Activated T-helper 2 cell treated with anti-CD3 and anti-CD28 coated beads, Interferon-gamma antibody, Interleukin-2, Interleukin-4, amounts not matched to agents 10 μg/mL and 5 μg/mL and 100 μg/mL, durations not matched to agents 14 hours and 24 hours and 36 hours (primary cell): Measurements from ENCODE around the gene SRGAP3. TPM values are rescaled to one million over a fixed set of nuclear protein-coding genes. Genes with fewer than 3 reads are reported as not detected.

Source experiments
- DNase-seq: peaks from one replicate; pipeline ENCODE4 v3.0.0; 2021; ENCODE audit warnings: low spot score
- H3K27ac Mint-ChIP-seq: one replicate; pipeline ENCODE4 v1.8.0; 2021; ENCODE audit warnings: mixed read lengths
- H3K27me3 Mint-ChIP-seq: one replicate; pipeline ENCODE4 v1.8.0; 2021; ENCODE audit warnings: low read depth, mixed read lengths
- H3K36me3 Mint-ChIP-seq: one replicate; pipeline ENCODE4 v1.8.0; 2021; ENCODE audit warnings: low read depth, mixed read lengths
- H3K4me1 Mint-ChIP-seq: one replicate; pipeline ENCODE4 v1.8.0; 2021; ENCODE audit warnings: low read depth, mixed read lengths
- H3K4me3 Mint-ChIP-seq: one replicate; pipeline ENCODE4 v1.8.0; 2021; ENCODE audit warnings: low read depth, mild to moderate bottlenecking, moderate library complexity, mixed read lengths
- H3K9me3 Mint-ChIP-seq: one replicate; pipeline ENCODE4 v1.8.0; 2021; ENCODE audit warnings: mixed read lengths
- intact Hi-C: fragments of 100-400 bp; cut with micrococcal nuclease; formaldehyde crosslinking; loops from one replicate; pipeline ENCODE4 v1.15.1; 2023
- total RNA-seq: library from RNA; stranded (reverse); gene quantifications from 2 replicates; pipeline ENCODE4 v1.2.3, GENCODE V29; 2022

The SRGAP3 gene
- total RNA-seq, 1 donor from 2014 or later = 0.71 TPM

DNA sequence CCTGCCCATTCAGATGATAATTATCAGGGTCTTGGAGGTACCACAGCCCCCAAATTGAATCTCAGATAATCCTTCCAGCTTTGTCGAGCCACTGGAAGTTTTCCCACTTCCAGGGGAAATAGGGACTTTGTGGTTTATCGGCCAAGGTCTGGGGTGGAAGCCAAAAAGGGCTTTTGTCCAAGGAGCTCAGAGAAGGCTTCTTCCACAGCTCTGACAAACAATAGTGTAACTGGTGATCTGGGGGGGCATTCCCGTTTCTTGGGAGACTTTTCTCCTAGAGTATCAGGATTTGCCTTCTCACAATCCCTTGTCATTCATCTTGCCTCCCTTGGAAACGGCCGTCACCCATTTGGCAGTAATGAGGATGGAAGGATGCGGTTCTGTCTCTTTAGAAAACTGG is 18.4 kb downstream of the SRGAP3 start:
- peaks cover 14% of the 10 kb centered on the region for H3K27me3 Mint-ChIP-seq
- no peak overlapping the region for H3K4me3 Mint-ChIP-seq
- no peak overlapping the region for H3K27ac Mint-ChIP-seq
- peaks cover 3% of the 10 kb centered on the region for H3K36me3 Mint-ChIP-seq
- H3K4me1 Mint-ChIP-seq = peaks cover 30% of the 10 kb centered on the region
- intact Hi-C loops = no loop called here
- no peak for DNase-seq
- no peaks in the 10 kb centered on the region for H3K9me3 Mint-ChIP-seq

DNA sequence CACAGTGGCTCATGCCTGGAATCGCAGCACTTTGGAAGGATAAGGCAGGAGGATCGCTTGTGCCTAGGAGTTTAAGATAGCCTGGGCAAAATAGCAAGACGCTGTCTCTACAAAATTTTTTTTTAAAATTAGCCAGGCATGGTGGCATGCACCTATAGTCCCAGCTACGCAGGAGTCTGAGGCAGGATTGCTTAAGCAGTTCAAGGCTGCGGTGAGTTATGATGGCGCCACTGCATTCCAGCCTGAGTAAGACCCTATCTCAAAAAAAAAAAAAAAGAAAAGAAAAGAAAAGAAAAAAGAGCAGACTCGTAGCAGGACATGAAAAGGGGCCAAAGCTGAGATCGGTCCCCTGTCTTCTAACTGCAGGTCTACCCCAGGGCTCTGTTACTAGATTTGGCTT is 18.9 kb downstream of the SRGAP3 start:
- H3K4me1 Mint-ChIP-seq = peaks cover 32% of the 10 kb centered on the region
- H3K27ac Mint-ChIP-seq = no peak overlapping the region
- no peak overlapping the region for H3K4me3 Mint-ChIP-seq
- DNase-seq = no peak
- no peaks in the 10 kb centered on the region for H3K9me3 Mint-ChIP-seq
- peaks cover 13% of the 10 kb centered on the region for H3K27me3 Mint-ChIP-seq
- H3K36me3 Mint-ChIP-seq = no peaks in the 10 kb centered on the region
- intact Hi-C loops = no loop called here

DNA sequence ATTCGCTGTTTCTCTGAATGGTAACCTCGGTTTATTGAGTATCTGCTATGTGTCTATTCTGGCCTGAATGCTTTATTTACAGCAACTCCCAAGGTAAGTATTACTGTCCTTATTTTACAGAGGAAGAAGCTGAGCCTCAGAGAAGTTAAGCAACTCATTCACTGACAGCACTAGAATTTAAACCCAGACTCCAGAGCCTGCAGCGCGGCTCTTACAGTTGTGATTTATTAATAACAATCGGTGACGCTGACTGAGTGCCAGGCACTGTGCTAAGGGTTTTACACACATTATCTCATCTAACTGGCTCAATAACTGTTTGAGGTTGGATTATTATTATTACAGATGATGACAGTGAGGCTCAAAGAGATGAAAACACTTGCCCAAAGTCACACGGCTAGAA is 19.6 kb downstream of the SRGAP3 start:
- Mint-ChIP-seq H3K9me3 (no peaks in the 10 kb centered on the region), H3K27me3 (peaks cover 13% of the 10 kb centered on the region), H3K27ac (no peak overlapping the region), H3K4me3 (no peak overlapping the region), H3K4me1 (peaks cover 38% of the 10 kb centered on the region), H3K36me3 (no peaks in the 10 kb centered on the region)
- DNase-seq = no peak
- intact Hi-C loops = no loop called here

DNA sequence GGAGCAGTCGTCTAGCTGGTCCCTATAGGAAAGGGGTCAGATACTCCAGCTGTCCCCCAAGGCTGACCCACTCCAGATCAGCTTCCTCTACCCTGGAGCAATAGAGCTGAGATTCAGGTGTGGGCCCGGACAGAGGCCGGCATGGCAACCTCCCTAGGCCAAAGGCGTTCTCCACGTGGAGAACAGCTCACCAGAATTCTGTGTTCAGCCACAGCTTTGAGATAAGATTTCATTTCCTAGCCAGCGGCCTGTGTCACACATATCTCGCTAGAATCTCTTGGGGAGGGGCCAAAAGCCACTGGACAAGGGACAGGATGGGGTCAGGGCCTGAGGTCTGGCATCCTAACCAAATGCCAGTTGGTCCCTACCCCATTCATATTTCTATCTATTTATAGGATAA is 20.1 kb downstream of the SRGAP3 start:
- Mint-ChIP-seq H3K9me3 (no peaks in the 10 kb centered on the region), H3K36me3 (no peaks in the 10 kb centered on the region), H3K27me3 (peaks cover 11% of the 10 kb centered on the region), H3K27ac (no peak overlapping the region), H3K4me1 (peaks cover 43% of the 10 kb centered on the region), H3K4me3 (no peak overlapping the region)
- intact Hi-C loops = no loop called here
- no peak for DNase-seq

DNA sequence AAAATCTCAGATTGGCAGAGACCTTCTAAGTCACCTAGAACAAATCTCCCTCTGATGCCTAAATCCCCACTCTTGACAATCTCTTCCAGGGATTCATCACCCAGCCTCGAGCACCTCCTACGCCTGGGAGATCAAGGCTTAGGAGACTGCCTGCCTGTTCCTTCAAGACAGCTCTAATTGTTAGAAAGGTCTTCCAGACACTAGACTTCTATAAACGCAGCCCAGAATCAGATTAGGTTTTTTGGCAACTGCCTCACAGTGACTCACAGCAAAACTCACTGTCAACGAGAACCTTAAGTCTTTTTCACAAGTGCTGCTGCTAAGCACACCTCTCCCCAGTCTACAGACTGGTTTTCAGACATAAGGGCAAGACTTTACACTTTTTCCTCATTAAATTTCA is 23.1 kb downstream of the SRGAP3 start:
- DNase-seq = no peak
- H3K27ac Mint-ChIP-seq = no peak overlapping the region
- no peak overlapping the region for H3K4me3 Mint-ChIP-seq
- intact Hi-C loops = no loop called here
- H3K9me3 Mint-ChIP-seq = no peaks in the 10 kb centered on the region
- peaks cover 64% of the 10 kb centered on the region for H3K4me1 Mint-ChIP-seq
- H3K36me3 Mint-ChIP-seq = peaks cover 5% of the 10 kb centered on the region
- H3K27me3 Mint-ChIP-seq = peaks cover 2% of the 10 kb centered on the region

DNA sequence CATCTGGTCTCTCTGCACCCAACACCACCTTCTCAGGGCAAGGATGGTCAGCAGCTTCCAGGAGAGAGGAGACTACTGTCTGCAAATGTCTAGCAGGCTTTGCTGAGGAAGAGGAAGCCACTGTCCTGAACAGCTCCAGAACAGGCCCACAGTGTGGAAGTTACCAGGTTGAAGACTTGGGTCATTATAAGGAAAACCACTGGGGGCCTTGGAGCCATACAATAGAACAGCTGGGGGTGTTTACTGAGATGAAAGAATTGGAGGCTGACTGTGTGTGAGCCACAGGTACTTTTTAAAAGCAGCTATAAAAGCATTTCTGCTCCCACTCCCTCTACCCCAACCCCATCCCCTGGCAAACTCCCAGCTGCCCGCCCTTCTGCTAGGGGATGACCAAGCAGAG is 24.2 kb downstream of the SRGAP3 start:
- intact Hi-C loops = no loop called here
- H3K4me3 Mint-ChIP-seq = no peak overlapping the region
- H3K36me3 Mint-ChIP-seq = peaks cover 5% of the 10 kb centered on the region
- no peak for DNase-seq
- no peak overlapping the region for H3K27ac Mint-ChIP-seq
- H3K4me1 Mint-ChIP-seq = peaks cover 64% of the 10 kb centered on the region
- peaks cover 2% of the 10 kb centered on the region for H3K27me3 Mint-ChIP-seq
- H3K9me3 Mint-ChIP-seq = no peaks in the 10 kb centered on the region

DNA sequence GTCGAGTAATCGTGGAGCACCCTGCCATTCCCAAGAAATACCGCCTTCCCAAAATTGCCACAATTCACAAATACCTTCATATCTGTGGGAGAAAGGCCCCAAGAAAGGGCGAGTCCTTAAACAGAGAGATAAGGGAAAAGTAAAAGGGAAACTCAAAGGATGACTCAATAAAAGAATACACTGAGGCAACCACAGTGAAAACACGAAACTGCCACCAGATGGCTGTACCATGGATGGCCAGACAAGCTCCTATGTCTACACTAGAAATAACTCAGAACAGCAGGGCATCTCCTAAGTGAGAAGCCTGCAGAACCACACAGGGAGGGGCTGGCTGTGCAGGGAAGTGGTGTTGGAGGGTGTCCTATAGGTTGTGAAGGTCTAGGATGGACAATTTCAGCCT is 25.0 kb downstream of the SRGAP3 start:
- peaks cover 5% of the 10 kb centered on the region for H3K36me3 Mint-ChIP-seq
- peaks cover 2% of the 10 kb centered on the region for H3K27me3 Mint-ChIP-seq
- peaks cover 61% of the 10 kb centered on the region for H3K4me1 Mint-ChIP-seq
- intact Hi-C loops = loop anchor here (1.0 to 5.0 kb wide), 4 partner anchors 19 to 78 kb away; partner anchors contain the start of gene SRGAP3
- H3K27ac Mint-ChIP-seq = no peak overlapping the region
- DNase-seq = peak; percentile 34
- H3K9me3 Mint-ChIP-seq = no peaks in the 10 kb centered on the region
- peak overlapping the region; percentile 43 for H3K4me3 Mint-ChIP-seq

DNA sequence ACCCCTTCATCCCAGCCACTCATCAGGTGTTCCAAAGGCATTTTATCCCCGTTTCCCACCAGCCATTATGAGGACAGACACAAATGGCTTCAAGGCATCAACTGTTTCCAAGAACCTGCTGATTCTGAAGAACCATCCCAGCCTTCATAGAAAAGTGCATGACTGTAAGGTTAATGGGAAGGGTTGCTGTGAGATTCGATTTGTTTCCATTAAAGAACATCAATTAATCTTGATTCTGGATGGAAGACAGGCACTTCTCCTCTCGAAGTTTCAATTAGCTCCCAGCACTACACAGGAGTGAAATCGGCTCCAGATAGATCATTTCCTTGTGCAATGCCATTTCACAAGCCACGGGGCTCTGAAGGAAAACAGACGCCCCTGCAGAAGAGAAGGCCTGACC is 25.8 kb downstream of the SRGAP3 start:
- DNase-seq = no peak
- H3K27ac Mint-ChIP-seq = no peak overlapping the region
- peaks cover 2% of the 10 kb centered on the region for H3K27me3 Mint-ChIP-seq
- intact Hi-C loops = loop anchor here (1.0 to 5.0 kb wide), 4 partner anchors 18 to 79 kb away; partner anchors contain the start of gene SRGAP3
- no peaks in the 10 kb centered on the region for H3K9me3 Mint-ChIP-seq
- peaks cover 5% of the 10 kb centered on the region for H3K36me3 Mint-ChIP-seq
- H3K4me1 Mint-ChIP-seq = peaks cover 60% of the 10 kb centered on the region
- H3K4me3 Mint-ChIP-seq = no peak overlapping the region

DNA sequence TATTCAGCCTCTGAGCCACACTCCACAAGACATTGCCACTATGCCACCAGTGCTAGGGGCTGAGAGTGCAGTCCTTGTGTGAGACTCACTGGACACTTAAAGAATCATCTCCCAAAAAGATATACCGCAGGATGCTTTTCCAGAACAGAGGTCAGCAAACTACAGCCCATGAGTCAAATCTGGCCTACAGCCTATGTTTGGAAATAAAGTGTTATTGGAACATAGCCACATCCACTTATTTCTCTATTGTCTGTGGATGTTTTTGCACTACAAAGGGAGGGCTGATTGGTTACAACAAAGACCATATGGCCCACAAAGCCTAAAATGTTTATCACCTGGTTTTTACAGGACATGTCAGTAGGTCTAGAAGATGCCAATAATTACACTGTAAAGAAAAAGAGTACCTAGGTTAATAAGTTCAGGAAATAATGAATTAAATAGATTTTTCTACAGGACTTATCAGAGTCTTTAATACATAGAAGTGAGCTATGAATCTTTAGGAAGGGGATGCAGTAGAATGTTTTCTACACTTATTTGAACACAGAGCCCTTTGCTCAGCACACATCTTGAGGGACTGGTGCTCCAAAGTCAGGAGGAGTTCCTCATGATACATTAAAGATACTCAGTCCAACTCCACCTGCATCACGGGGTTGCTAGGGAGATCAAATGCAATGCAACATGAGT is 26.3 kb downstream of the SRGAP3 start:
- peaks cover 2% of the 10 kb centered on the region for H3K27me3 Mint-ChIP-seq
- no peak for DNase-seq
- H3K36me3 Mint-ChIP-seq = peaks cover 5% of the 10 kb centered on the region
- no peak overlapping the region for H3K4me3 Mint-ChIP-seq
- no peak overlapping the region for H3K27ac Mint-ChIP-seq
- no peaks in the 10 kb centered on the region for H3K9me3 Mint-ChIP-seq
- peaks cover 55% of the 10 kb centered on the region for H3K4me1 Mint-ChIP-seq
- intact Hi-C loops = loop anchor here (5.0 kb wide), 1 partner anchor 79 kb away; no protein-coding TSS in a partner anchor

DNA sequence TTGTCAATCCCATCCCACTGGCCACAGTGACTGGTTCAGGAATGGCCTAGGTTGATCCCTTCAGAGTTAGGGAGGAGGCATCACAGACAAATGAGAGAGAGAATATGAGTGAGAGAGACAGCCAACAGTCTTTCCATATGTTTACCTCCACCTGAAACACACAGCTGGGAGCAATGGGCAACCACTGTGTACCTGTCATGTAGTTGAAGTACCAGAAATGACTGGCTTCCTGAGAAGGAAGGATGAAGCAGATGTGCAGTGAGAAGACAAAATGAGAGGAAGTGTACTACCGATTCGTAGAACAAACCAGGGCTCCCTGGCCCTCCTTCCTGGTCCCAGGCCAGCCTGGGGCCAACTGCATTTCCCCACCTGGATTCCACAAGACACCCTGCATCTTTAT is 27.4 kb downstream of the SRGAP3 start:
- Mint-ChIP-seq H3K4me3 (no peak overlapping the region), H3K4me1 (peaks cover 45% of the 10 kb centered on the region), H3K36me3 (peaks cover 5% of the 10 kb centered on the region), H3K27ac (no peak overlapping the region), H3K27me3 (peaks cover 2% of the 10 kb centered on the region), H3K9me3 (no peaks in the 10 kb centered on the region)
- no peak for DNase-seq
- intact Hi-C loops = loop anchor here (5.0 kb wide), 1 partner anchor 80 kb away; no protein-coding TSS in a partner anchor

DNA sequence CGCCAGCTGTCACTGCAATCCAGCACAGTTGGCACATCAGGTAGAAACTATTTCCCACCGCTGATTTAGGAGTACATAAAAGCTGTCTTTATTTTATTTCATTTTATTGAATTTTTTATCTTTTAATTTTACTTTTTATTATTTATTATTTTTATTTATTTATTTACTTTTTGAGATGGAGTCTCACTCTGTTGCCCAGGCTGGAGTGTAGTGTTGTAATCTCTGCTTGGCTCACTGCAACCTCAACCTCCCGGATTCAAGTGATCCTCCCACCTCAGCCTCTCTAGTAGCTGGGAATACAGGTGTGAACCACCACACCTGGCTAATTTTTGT is 31.0 kb downstream of the SRGAP3 start:
- Mint-ChIP-seq H3K36me3 (peaks cover 5% of the 10 kb centered on the region), H3K27ac (no peak overlapping the region), H3K27me3 (peaks cover 2% of the 10 kb centered on the region), H3K4me1 (peaks cover 28% of the 10 kb centered on the region), H3K4me3 (no peak overlapping the region), H3K9me3 (no peaks in the 10 kb centered on the region)
- intact Hi-C loops = no loop called here
- DNase-seq = no peak

DNA sequence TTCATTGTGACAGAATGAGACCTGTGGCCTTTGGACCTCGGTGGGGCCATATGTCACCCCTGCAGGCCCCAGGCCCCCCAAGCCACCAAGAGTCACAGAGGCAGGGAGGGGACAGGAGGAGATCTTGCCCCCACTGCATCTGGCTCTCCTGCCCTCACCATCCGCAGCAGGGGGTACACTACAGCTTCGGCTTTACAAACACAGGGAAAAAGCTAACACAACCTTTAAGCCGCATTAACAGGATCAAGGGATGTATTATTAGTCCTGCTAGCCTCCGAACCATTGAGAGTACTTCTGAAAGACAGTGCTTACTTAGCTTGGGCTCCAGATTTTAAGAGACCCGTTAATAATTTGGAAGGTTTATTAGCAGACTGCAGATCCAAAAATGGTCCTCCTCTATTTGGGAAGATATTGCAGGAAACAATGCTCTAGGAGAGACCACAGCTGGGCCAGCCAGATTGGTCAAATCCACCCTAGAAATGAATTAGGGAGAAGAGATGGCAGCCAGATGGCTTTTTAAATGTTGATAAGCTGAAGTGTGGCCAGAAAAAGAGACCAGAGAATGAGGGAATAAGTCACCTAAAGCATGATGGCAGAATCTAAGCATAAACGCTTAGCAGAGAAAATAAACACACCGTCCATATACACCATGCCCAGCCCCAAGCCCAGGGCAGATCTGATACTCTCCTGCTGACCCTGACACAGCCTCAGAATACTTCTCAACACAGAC is 31.5 kb downstream of the SRGAP3 start:
- Mint-ChIP-seq H3K4me1 (peaks cover 29% of the 10 kb centered on the region), H3K27me3 (peaks cover 2% of the 10 kb centered on the region), H3K27ac (no peak overlapping the region), H3K36me3 (peaks cover 5% of the 10 kb centered on the region), H3K4me3 (no peak overlapping the region), H3K9me3 (no peaks in the 10 kb centered on the region)
- no peak for DNase-seq
- intact Hi-C loops = no loop called here

DNA sequence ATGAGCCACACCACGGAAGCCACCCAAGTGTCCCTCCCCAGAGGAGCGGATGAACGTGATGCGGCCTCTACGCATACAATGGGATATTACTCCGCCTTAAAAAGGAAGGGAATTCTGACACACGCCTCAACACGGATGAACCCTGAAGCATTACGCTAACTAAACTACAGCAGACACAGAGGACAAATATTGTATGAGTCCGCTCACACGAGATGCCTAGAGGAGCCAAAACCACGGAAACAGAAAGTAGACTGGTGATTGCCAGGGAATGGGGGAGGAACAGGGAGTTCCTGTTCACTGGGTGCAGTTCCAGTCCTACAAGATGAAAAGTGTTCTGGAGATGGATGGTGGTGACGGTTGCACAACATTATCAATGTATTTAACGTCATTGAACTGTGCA is 32.7 kb downstream of the SRGAP3 start:
- no peak for DNase-seq
- Mint-ChIP-seq H3K27me3 (peaks cover 2% of the 10 kb centered on the region), H3K4me3 (no peak overlapping the region), H3K36me3 (peaks cover 3% of the 10 kb centered on the region), H3K9me3 (no peaks in the 10 kb centered on the region), H3K4me1 (peaks cover 20% of the 10 kb centered on the region), H3K27ac (no peak overlapping the region)
- intact Hi-C loops = no loop called here
